ENCODE measurements around the gene CHCHD3.

The CHCHD3 gene

GRCh38 chr7:132865366-132866143, 216.3 kb downstream of the CHCHD3 start:
- no peak for DNase-seq (ENCODE audit: low read depth in 2 of 2)

GRCh38 chr7:132861940-132862554, 219.8 kb downstream of the CHCHD3 start:
- DNase-seq (ENCODE audit: low read depth in 2 of 2) = no peak

- no peak for DNase-seq (ENCODE audit: low read depth in 2 of 2)
Measured at GRCh38 chr7:132861424-132861823, 220.5 kb downstream of the CHCHD3 start.

- no peak for DNase-seq (ENCODE audit: low read depth in 2 of 2)
Measured at GRCh38 chr7:132859199-132859598, 222.7 kb downstream of the CHCHD3 start.

- no peak for DNase-seq (ENCODE audit: low read depth in 2 of 2)
Measured at GRCh38 chr7:132858760-132859159, 223.1 kb downstream of the CHCHD3 start.

- DNase-seq (ENCODE audit: low read depth in 2 of 2) = no peak
Measured at GRCh38 chr7:132858251-132858650, 223.6 kb downstream of the CHCHD3 start.

GRCh38 chr7:132857703-132858102, 224.2 kb downstream of the CHCHD3 start:
- DNase-seq (ENCODE audit: low read depth in 2 of 2) = no peak

- DNase-seq (ENCODE audit: low read depth in 2 of 2) = no peak
Measured at GRCh38 chr7:132857031-132857430, 224.9 kb downstream of the CHCHD3 start.

GRCh38 chr7:132856416-132856815, 225.5 kb downstream of the CHCHD3 start:
- no peak for DNase-seq (ENCODE audit: low read depth in 2 of 2)

GRCh38 chr7:132855901-132856300, 226.0 kb downstream of the CHCHD3 start:
- no peak for DNase-seq (ENCODE audit: low read depth in 2 of 2)

- DNase-seq (ENCODE audit: low read depth in 2 of 2) = no peak
Measured at GRCh38 chr7:132854238-132854637, 227.7 kb downstream of the CHCHD3 start.

GRCh38 chr7:132847376-132847775, 234.5 kb downstream of the CHCHD3 start:
- no peak for DNase-seq (ENCODE audit: low read depth in 2 of 2)

GRCh38 chr7:132846086-132846485, 235.8 kb downstream of the CHCHD3 start:
- no peak for DNase-seq (ENCODE audit: low read depth in 2 of 2)

GRCh38 chr7:132842478-132842877, 239.4 kb downstream of the CHCHD3 start:
- no peak for DNase-seq (ENCODE audit: low read depth in 2 of 2)

- no peak for DNase-seq (ENCODE audit: low read depth in 2 of 2)
Measured at GRCh38 chr7:132840199-132840598, 241.7 kb downstream of the CHCHD3 start.

- no peak for DNase-seq (ENCODE audit: low read depth in 2 of 2)
Measured at GRCh38 chr7:132838313-132838712, 243.6 kb downstream of the CHCHD3 start.

GRCh38 chr7:132837529-132837928, 244.4 kb downstream of the CHCHD3 start:
- no peak for DNase-seq (ENCODE audit: low read depth in 2 of 2)

- DNase-seq (ENCODE audit: low read depth in 2 of 2) = no peak
Measured at GRCh38 chr7:132836746-132837145, 245.1 kb downstream of the CHCHD3 start.

- DNase-seq (ENCODE audit: low read depth in 2 of 2) = no peak
Measured at GRCh38 chr7:132830941-132831340, 250.9 kb downstream of the CHCHD3 start.

GRCh38 chr7:132828502-132828901, 253.4 kb downstream of the CHCHD3 start:
- DNase-seq (ENCODE audit: low read depth in 2 of 2) = no peak

- no peak for DNase-seq (ENCODE audit: low read depth in 2 of 2)
Measured at GRCh38 chr7:132825932-132826835, 255.7 kb downstream of the CHCHD3 start.

- DNase-seq (ENCODE audit: low read depth in 2 of 2) = no peak
Measured at GRCh38 chr7:132825222-132825621, 256.7 kb downstream of the CHCHD3 start.

Data from stimulated activated CD4-positive, alpha-beta T cell treated with anti-CD3 and anti-CD28 coated beads, Interleukin-12 subunit alpha, Interleukin-12 subunit beta, amount 100 ng/mL, for 24 hours (primary cell).